UCSD-AML1 (cell line): ENCODE data around the gene ZNF358.
A peak's percentile ranks its signal among the peaks of the same experiment; 100 is the strongest.
"Not testable (repeated sequence)": the region's sequence is repeated elsewhere in the genome, so short reads cannot be mapped to it uniquely, and the experiment has no call there.

Source experiments
- DNase-seq: peaks from one replicate; lab custom pipeline; 2025; ENCODE audit not compliant: unreplicated experiment; lab: John Stamatoyannopoulos, UW

ZNF358 gene

GRCh38 chr19:7535047-7535997 is 19.4 kb downstream of the ZNF358 start, which contains the start of gene PNPLA6:
PNPLA6 (plus strand) TSS chr19:7535717; CDS start chr19:7535789, 72 bp downstream.
- peak; percentile 92 for DNase-seq

- no peak for DNase-seq
These were observed 20.2 kb downstream of the ZNF358 start for GRCh38 chr19:7535998-7536695.

GRCh38 chr19:7538990-7539389 is 23.1 kb downstream of the ZNF358 start:
- DNase-seq = not testable (repeated sequence)

GRCh38 chr19:7539827-7540425 is 24.0 kb downstream of the ZNF358 start:
- no peak for DNase-seq

- no peak for DNase-seq
These were observed 25.0 kb downstream of the ZNF358 start for GRCh38 chr19:7540761-7541474.

- no peak for DNase-seq
These were observed 25.5 kb downstream of the ZNF358 start for GRCh38 chr19:7541475-7541824.

GRCh38 chr19:7541828-7542443 is 26.0 kb downstream of the ZNF358 start:
- no peak for DNase-seq

- DNase-seq = no peak
These were observed 26.8 kb downstream of the ZNF358 start for GRCh38 chr19:7542556-7543348.

GRCh38 chr19:7544626-7545025 is 28.7 kb downstream of the ZNF358 start:
- peak; percentile 64 for DNase-seq

GRCh38 chr19:7545300-7545699 is 29.4 kb downstream of the ZNF358 start:
- DNase-seq = no peak

GRCh38 chr19:7545904-7546303 is 30.0 kb downstream of the ZNF358 start:
- no peak for DNase-seq

GRCh38 chr19:7547159-7547558 is 31.3 kb downstream of the ZNF358 start:
- DNase-seq = no peak

- DNase-seq = no peak
These were observed 33.7 kb downstream of the ZNF358 start for GRCh38 chr19:7549429-7550148.

GRCh38 chr19:7550169-7550770 is 34.4 kb downstream of the ZNF358 start:
- DNase-seq = no peak

GRCh38 chr19:7550987-7551761 is 35.3 kb downstream of the ZNF358 start:
- no peak for DNase-seq

- no peak for DNase-seq
These were observed 36.9 kb downstream of the ZNF358 start for GRCh38 chr19:7552781-7553180.

- DNase-seq = no peak
These were observed 38.7 kb downstream of the ZNF358 start for GRCh38 chr19:7554565-7554964.
